Measurements from ENCODE around the gene TPST1.
"Not testable (repeated sequence)": the region's sequence is repeated elsewhere in the genome, so short reads cannot be mapped to it uniquely, and the experiment has no call there.

Gene TPST1

GRCh38 chr7:66188645-66189044 lies 16.5 kb upstream of the TPST1 start:
- DNase-seq (ENCODE audit: low read depth): no peak

- DNase-seq (ENCODE audit: low read depth): no peak
Observed at GRCh38 chr7:66189695-66190503, 15.2 kb upstream of the TPST1 start.

- DNase-seq (ENCODE audit: low read depth): peak; percentile 47
Observed at GRCh38 chr7:66190504-66190857, 14.7 kb upstream of the TPST1 start.

GRCh38 chr7:66193146-66193725 lies 11.9 kb upstream of the TPST1 start:
- DNase-seq (ENCODE audit: low read depth): no peak

GRCh38 chr7:66198469-66198868 lies 6.7 kb upstream of the TPST1 start:
- no peak for DNase-seq (ENCODE audit: low read depth)

- no peak for DNase-seq (ENCODE audit: low read depth)
Observed at GRCh38 chr7:66198956-66199355, 6.2 kb upstream of the TPST1 start.

GRCh38 chr7:66202441-66202840 lies 2.7 kb upstream of the TPST1 start:
- no peak for DNase-seq (ENCODE audit: low read depth)

- DNase-seq (ENCODE audit: low read depth): no peak
Observed at GRCh38 chr7:66205741-66206090, 582 bp downstream of the TPST1 start.

- DNase-seq (ENCODE audit: low read depth): no peak
Observed at GRCh38 chr7:66206119-66206933, 1.2 kb downstream of the TPST1 start.

GRCh38 chr7:66206934-66207240 lies 1.8 kb downstream of the TPST1 start:
- no peak for DNase-seq (ENCODE audit: low read depth)

- no peak for DNase-seq (ENCODE audit: low read depth)
Observed at GRCh38 chr7:66207540-66207939, 2.4 kb downstream of the TPST1 start.

GRCh38 chr7:66211429-66211828 lies 6.3 kb downstream of the TPST1 start:
- DNase-seq (ENCODE audit: low read depth): peak; percentile 64

GRCh38 chr7:66213637-66214036 lies 8.5 kb downstream of the TPST1 start:
- no peak for DNase-seq (ENCODE audit: low read depth)

GRCh38 chr7:66216687-66217086 lies 11.6 kb downstream of the TPST1 start:
- DNase-seq (ENCODE audit: low read depth): no peak

GRCh38 chr7:66219805-66220204 lies 14.7 kb downstream of the TPST1 start:
- no peak for DNase-seq (ENCODE audit: low read depth)

- DNase-seq (ENCODE audit: low read depth): no peak
Observed at GRCh38 chr7:66221442-66221841, 16.3 kb downstream of the TPST1 start.

- no peak for DNase-seq (ENCODE audit: low read depth)
Observed at GRCh38 chr7:66227808-66228207, 22.7 kb downstream of the TPST1 start.

GRCh38 chr7:66231326-66232216 lies 26.4 kb downstream of the TPST1 start:
- not testable (repeated sequence) for DNase-seq (ENCODE audit: low read depth)

GRCh38 chr7:66233638-66234037 lies 28.5 kb downstream of the TPST1 start:
- DNase-seq (ENCODE audit: low read depth): no peak

GRCh38 chr7:66236713-66237303 lies 31.7 kb downstream of the TPST1 start:
- DNase-seq (ENCODE audit: low read depth): no peak

- no peak for DNase-seq (ENCODE audit: low read depth)
Observed at GRCh38 chr7:66237906-66238772, 33.0 kb downstream of the TPST1 start.
